ENCODE data around the gene CTDSPL. TPM values are rescaled to one million over a fixed set of nuclear protein-coding genes. Genes with fewer than 3 reads are reported as not detected.

The CTDSPL gene
- total and polyA plus RNA-seq, 2 experiments from 2014 or later, result 29.2 to 33.7 TPM

- DNase-seq (ENCODE audit: low spot score), result no peak
- no peaks in the 10 kb centered on the region for H3K9me3 ChIP-seq (ENCODE audit: low read depth)
- WGBS (ENCODE audit: low lambda C conversion rate, missing lambda C conversion rate), result 54% methylated on average over 2 of the region's 2 CpGs
- H2AFZ ChIP-seq, result peak overlapping the region; percentile 73
- H3K27ac ChIP-seq, result peak overlapping the region; percentile 99
- TF ChIP-seq EZH2 (IDR thresholded peaks at IDR 0.05; ENCODE audit: borderline replicate concordance) (no peak), EZH2phosphoT487 (IDR thresholded peaks at IDR 0.05; ENCODE audit: low read depth, severe bottlenecking, unreplicated experiment) (no peak), CTCF (IDR thresholded peaks at IDR 0.05; ENCODE audit: poor library complexity) (no peak)
- no peaks in the 10 kb centered on the region for H3K27me3 ChIP-seq
- peaks cover 6% of the 10 kb centered on the region for H3K79me2 ChIP-seq
- peaks cover 53% of the 10 kb centered on the region for H3K4me1 ChIP-seq (ENCODE audit: insufficient read depth)
- no peaks in the 10 kb centered on the region for H3K36me3 ChIP-seq (replicated peaks; ENCODE audit: insufficient read depth, low read depth)
- H3K9me2 ChIP-seq (replicated peaks; ENCODE audit: insufficient read depth), result no peaks in the 10 kb centered on the region
- H3K4me2 ChIP-seq, result peak overlapping the region; percentile 84
- H4K20me1 ChIP-seq (ENCODE audit: insufficient read depth, poor library complexity, severe bottlenecking), result no peaks in the 10 kb centered on the region
- peak overlapping the region; percentile 59 for H3K4me3 ChIP-seq
Measured at GRCh38 chr3:37994639-37994972, 132.9 kb downstream of the CTDSPL start.

- H3K27ac ChIP-seq, result peak overlapping the region; percentile 40
- TF ChIP-seq CTCF (IDR thresholded peaks at IDR 0.05; ENCODE audit: poor library complexity), result peak; percentile 16
- no peak for TF ChIP-seq EZH2 (IDR thresholded peaks at IDR 0.05; ENCODE audit: borderline replicate concordance)
- H3K4me3 ChIP-seq, result no peak overlapping the region
- H3K4me1 ChIP-seq (ENCODE audit: insufficient read depth), result peaks cover 43% of the 10 kb centered on the region
- H3K27me3 ChIP-seq, result no peaks in the 10 kb centered on the region
- no peak overlapping the region for H2AFZ ChIP-seq
- H3K4me2 ChIP-seq, result no peak overlapping the region
- no peaks in the 10 kb centered on the region for H3K9me3 ChIP-seq (ENCODE audit: low read depth)
- peaks cover 6% of the 10 kb centered on the region for H3K79me2 ChIP-seq
- DNase-seq (ENCODE audit: low spot score), result no peak
- H3K9me2 ChIP-seq (replicated peaks; ENCODE audit: insufficient read depth), result no peaks in the 10 kb centered on the region
- no peaks in the 10 kb centered on the region for H3K36me3 ChIP-seq (replicated peaks; ENCODE audit: insufficient read depth, low read depth)
- H4K20me1 ChIP-seq (ENCODE audit: insufficient read depth, poor library complexity, severe bottlenecking), result no peaks in the 10 kb centered on the region
- WGBS (ENCODE audit: low lambda C conversion rate, missing lambda C conversion rate), result 84% methylated on average over 10 of the region's 10 CpGs
Measured at GRCh38 chr3:37995652-37996641, 134.3 kb downstream of the CTDSPL start.

- H3K4me2 ChIP-seq, result no peak overlapping the region
- peaks cover 34% of the 10 kb centered on the region for H3K4me1 ChIP-seq (ENCODE audit: insufficient read depth)
- no peaks in the 10 kb centered on the region for H4K20me1 ChIP-seq (ENCODE audit: insufficient read depth, poor library complexity, severe bottlenecking)
- no peaks in the 10 kb centered on the region for H3K9me3 ChIP-seq (ENCODE audit: low read depth)
- peak overlapping the region; percentile 40 for H3K27ac ChIP-seq
- TF ChIP-seq EZH2 (IDR thresholded peaks at IDR 0.05; ENCODE audit: borderline replicate concordance), result no peak
- TF ChIP-seq CTCF (IDR thresholded peaks at IDR 0.05; ENCODE audit: poor library complexity), result peak; percentile 76
- TF ChIP-seq EZH2phosphoT487 (IDR thresholded peaks at IDR 0.05; ENCODE audit: low read depth, severe bottlenecking, unreplicated experiment), result no peak
- no peaks in the 10 kb centered on the region for H3K9me2 ChIP-seq (replicated peaks; ENCODE audit: insufficient read depth)
- H3K27me3 ChIP-seq, result no peaks in the 10 kb centered on the region
- no peak overlapping the region for H3K4me3 ChIP-seq
- no peaks in the 10 kb centered on the region for H3K36me3 ChIP-seq (replicated peaks; ENCODE audit: insufficient read depth, low read depth)
- peak; percentile 88 for DNase-seq (ENCODE audit: low spot score)
- H2AFZ ChIP-seq, result no peak overlapping the region
- WGBS (ENCODE audit: low lambda C conversion rate, missing lambda C conversion rate), result 51% methylated on average over 7 of the region's 7 CpGs
- peaks cover 6% of the 10 kb centered on the region for H3K79me2 ChIP-seq
Measured at GRCh38 chr3:37996785-37997301, 135.2 kb downstream of the CTDSPL start.
